ENCODE results near the gene COX7C. TPM values are rescaled to one million over a fixed set of nuclear protein-coding genes. Genes with fewer than 3 reads are reported as not detected.

The COX7C gene
- total RNA-seq, 1 donor from 2014 or later: 739 TPM

- Mint-ChIP-seq H3K4me3 (ENCODE audit: low read depth) (no peak overlapping the region), H3K9me3 (ENCODE audit: low read depth) (peaks cover 10% of the 10 kb centered on the region), H3K4me1 (ENCODE audit: low read depth) (no peaks in the 10 kb centered on the region), H3K27ac (no peak overlapping the region), H3K27me3 (no peaks in the 10 kb centered on the region), H3K36me3 (ENCODE audit: insufficient read depth) (no peaks in the 10 kb centered on the region)
- DNase-seq (ENCODE audit: low spot score, unreplicated experiment): no peak
- TF ChIP-seq, protein P1, sequence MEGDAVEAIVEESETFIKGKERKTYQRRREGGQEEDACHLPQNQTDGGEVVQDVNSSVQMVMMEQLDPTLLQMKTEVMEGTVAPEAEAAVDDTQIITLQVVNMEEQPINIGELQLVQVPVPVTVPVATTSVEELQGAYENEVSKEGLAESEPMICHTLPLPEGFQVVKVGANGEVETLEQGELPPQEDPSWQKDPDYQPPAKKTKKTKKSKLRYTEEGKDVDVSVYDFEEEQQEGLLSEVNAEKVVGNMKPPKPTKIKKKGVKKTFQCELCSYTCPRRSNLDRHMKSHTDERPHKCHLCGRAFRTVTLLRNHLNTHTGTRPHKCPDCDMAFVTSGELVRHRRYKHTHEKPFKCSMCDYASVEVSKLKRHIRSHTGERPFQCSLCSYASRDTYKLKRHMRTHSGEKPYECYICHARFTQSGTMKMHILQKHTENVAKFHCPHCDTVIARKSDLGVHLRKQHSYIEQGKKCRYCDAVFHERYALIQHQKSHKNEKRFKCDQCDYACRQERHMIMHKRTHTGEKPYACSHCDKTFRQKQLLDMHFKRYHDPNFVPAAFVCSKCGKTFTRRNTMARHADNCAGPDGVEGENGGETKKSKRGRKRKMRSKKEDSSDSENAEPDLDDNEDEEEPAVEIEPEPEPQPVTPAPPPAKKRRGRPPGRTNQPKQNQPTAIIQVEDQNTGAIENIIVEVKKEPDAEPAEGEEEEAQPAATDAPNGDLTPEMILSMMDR (IDR thresholded peaks at IDR 0.05; ENCODE audit: unreplicated experiment): no peak
Measured at GRCh38 chr5:86579502-86579901, 38.2 kb upstream of the COX7C start.

GRCh38 chr5:86596476-86596875, 21.3 kb upstream of the COX7C start:
- H3K27ac Mint-ChIP-seq: no peak overlapping the region
- no peak overlapping the region for H3K4me3 Mint-ChIP-seq (ENCODE audit: low read depth)
- no peaks in the 10 kb centered on the region for H3K27me3 Mint-ChIP-seq
- TF ChIP-seq, protein P1 (IDR thresholded peaks at IDR 0.05; ENCODE audit: unreplicated experiment): no peak
- DNase-seq (ENCODE audit: low spot score, unreplicated experiment): no peak
- H3K4me1 Mint-ChIP-seq (ENCODE audit: low read depth): peaks cover 3% of the 10 kb centered on the region
- H3K9me3 Mint-ChIP-seq (ENCODE audit: low read depth): no peaks in the 10 kb centered on the region
- no peaks in the 10 kb centered on the region for H3K36me3 Mint-ChIP-seq (ENCODE audit: insufficient read depth)

DNA sequence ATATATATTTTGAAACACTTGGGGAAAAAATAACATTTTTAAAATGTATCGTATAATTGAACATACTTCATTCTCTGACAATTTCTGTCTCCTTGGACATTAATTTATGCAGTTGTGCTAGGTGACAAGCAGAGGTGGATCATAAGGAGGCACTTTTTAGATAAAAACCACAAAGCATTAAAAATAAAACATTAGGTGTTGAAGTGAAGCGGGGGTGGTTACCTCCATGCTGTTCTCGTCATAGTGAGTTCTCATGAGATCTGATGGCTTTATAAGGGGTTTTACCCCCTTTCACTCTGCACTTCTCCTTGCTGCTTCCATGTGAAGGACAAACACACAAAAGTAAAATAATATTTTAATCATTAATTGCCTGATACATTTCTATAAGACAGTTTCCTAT, 11.9 kb upstream of the COX7C start:
- Mint-ChIP-seq H3K27ac (no peak overlapping the region), H3K36me3 (ENCODE audit: insufficient read depth) (no peaks in the 10 kb centered on the region), H3K4me1 (ENCODE audit: low read depth) (no peaks in the 10 kb centered on the region), H3K4me3 (ENCODE audit: low read depth) (no peak overlapping the region), H3K27me3 (no peaks in the 10 kb centered on the region), H3K9me3 (ENCODE audit: low read depth) (peaks cover 8% of the 10 kb centered on the region)
- DNase-seq (ENCODE audit: low spot score, unreplicated experiment): no peak
- TF ChIP-seq, protein P1 (IDR thresholded peaks at IDR 0.05; ENCODE audit: unreplicated experiment): no peak

DNA sequence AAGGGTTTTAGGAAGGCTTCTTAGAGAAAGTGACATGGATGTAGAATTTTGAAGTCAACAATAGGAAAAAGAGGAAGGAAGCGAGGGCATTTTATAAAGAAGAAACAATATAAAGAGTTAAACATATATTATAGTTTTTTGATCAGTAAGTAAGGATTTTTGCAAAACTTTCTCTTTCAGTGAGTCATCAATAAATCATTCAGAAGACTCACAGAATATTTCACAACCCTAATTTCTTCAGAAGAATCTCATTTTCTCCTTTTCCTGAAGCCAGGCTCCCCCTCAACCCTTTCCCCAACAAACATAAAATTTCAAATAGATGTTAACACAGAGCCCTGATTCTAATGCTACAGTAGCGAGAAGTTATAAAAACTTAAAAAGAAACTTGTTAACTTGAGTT, 4.3 kb upstream of the COX7C start:
- no peak overlapping the region for H3K4me3 Mint-ChIP-seq (ENCODE audit: low read depth)
- DNase-seq (ENCODE audit: low spot score, unreplicated experiment): no peak
- peaks cover 14% of the 10 kb centered on the region for H3K9me3 Mint-ChIP-seq (ENCODE audit: low read depth)
- H3K27me3 Mint-ChIP-seq: no peaks in the 10 kb centered on the region
- H3K36me3 Mint-ChIP-seq (ENCODE audit: insufficient read depth): peaks cover 4% of the 10 kb centered on the region
- peaks cover 2% of the 10 kb centered on the region for H3K4me1 Mint-ChIP-seq (ENCODE audit: low read depth)
- no peak overlapping the region for H3K27ac Mint-ChIP-seq
- TF ChIP-seq, protein P1 (IDR thresholded peaks at IDR 0.05; ENCODE audit: unreplicated experiment): no peak

DNA sequence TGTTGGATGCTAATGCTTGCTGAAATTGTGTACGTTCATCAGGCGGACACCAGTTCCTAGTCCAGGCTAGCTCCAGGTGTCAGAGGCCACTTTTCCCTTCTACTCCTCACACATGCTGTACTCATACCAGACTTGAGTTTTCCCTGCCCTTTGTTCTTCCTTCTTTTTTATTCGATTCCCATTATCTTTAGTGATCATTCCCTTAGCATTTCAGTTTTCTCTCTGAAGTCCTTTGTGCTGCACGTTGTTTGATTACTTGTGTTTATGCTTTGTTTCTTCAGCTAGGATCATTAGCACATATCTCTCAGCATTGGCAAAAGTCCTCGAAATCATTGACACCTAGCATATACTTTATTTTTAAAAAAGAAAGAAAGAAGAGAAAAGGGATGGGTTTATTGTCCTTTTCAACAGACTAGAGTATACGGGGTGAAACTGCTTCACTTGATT, 409 bp upstream of the COX7C start:
- Mint-ChIP-seq H3K27me3 (no peaks in the 10 kb centered on the region), H3K4me3 (ENCODE audit: low read depth) (peak overlapping the region; percentile 100), H3K27ac (peak overlapping the region; percentile 100), H3K36me3 (ENCODE audit: insufficient read depth) (peaks cover 25% of the 10 kb centered on the region), H3K4me1 (ENCODE audit: low read depth) (peaks cover 8% of the 10 kb centered on the region), H3K9me3 (ENCODE audit: low read depth) (peaks cover 6% of the 10 kb centered on the region)
- TF ChIP-seq, protein P1 (IDR thresholded peaks at IDR 0.05; ENCODE audit: unreplicated experiment): no peak
- DNase-seq (ENCODE audit: low spot score, unreplicated experiment): no peak

Data from progenitor cell of endocrine pancreas (in vitro differentiated cells).